DND-41 (cell line): ENCODE data around the gene PIK3IP1.

Experiments used
- CTCF ChIP-seq: IDR thresholded peaks from 2 replicates; pipeline ENCODE4 v1.5.1; 2012; ENCODE audit warnings: borderline replicate concordance, low read length, moderate library complexity, mild to moderate bottlenecking; ENCODE audit not compliant: poor library complexity, severe bottlenecking; ENCODE audit errors: extremely low read depth
- EZH2 ChIP-seq: IDR thresholded peaks from 3 replicates; pipeline ENCODE4 v1.6.1; 2012; ENCODE audit warnings: borderline replicate concordance, low read depth, mild to moderate bottlenecking, moderate library complexity, low read length, inconsistent platforms; ENCODE audit not compliant: severe bottlenecking

- TF ChIP-seq CTCF, result no peak
- TF ChIP-seq EZH2, result no peak
Measured at GRCh38 chr22:31279821-31280505, 12.3 kb downstream of the PIK3IP1 start.
